AG04450 (cell line): ENCODE measurements around the gene NKG7. TPM values are rescaled to one million over a fixed set of nuclear protein-coding genes. Genes with fewer than 3 reads are reported as not detected.

Experiments used
- CTCF ChIA-PET: fragments of 300-600, 350-600 bp; formaldehyde crosslinking; extraction: SDS; loops from one replicate; lab custom pipeline; 2022; ENCODE audit warnings: antibody characterized with exemption, inconsistent platforms; lab: Charles Lee
- POLR2A ChIA-PET: fragments of 350-600 bp; formaldehyde crosslinking; extraction: SDS; loops from one replicate; lab custom pipeline; 2021; ENCODE audit warnings: antibody characterized with exemption, inconsistent platforms; lab: Yijun Ruan, JAX
- DNase-seq: peaks from one replicate; pipeline ENCODE4 v3.0.0-alpha.2; 2011; ENCODE audit warnings: low read depth, low spot score
- H3K27ac ChIP-seq: one replicate; pipeline ENCODE4 v1.5.1; 2012; ENCODE audit warnings: low read depth, low read length, control low read depth
- H3K27me3 ChIP-seq: one replicate; pipeline ENCODE4 v1.6.0; 2012; ENCODE audit warnings: low read length; ENCODE audit not compliant: control insufficient read depth, insufficient read depth
- H3K4me3 ChIP-seq: 2 replicates; pipeline ENCODE4 v1.5.1; 2011; ENCODE audit warnings: mild to moderate bottlenecking, low read depth, low read length, control low read depth
- H3K9me3 ChIP-seq: 2 replicates; pipeline ENCODE4 v1.5.1; 2012; ENCODE audit warnings: low read length; ENCODE audit not compliant: control insufficient read depth, insufficient read depth
- CTCF ChIP-seq: IDR thresholded peaks from 2 replicates; pipeline ENCODE4 v1.5.1; 2011; ENCODE audit warnings: low read depth, low read length, control low read depth, inconsistent platforms
- polyA plus RNA-seq: library from polyadenylated mRNA; depleted of rRNA; stranded (reverse); fragments of >200 nt; gene quantifications from 2 replicates; pipeline ENCODE4 v1.2.3, GENCODE V29; 2011

NKG7 gene
- polyA plus RNA-seq, 1 experiment: not detected

DNA sequence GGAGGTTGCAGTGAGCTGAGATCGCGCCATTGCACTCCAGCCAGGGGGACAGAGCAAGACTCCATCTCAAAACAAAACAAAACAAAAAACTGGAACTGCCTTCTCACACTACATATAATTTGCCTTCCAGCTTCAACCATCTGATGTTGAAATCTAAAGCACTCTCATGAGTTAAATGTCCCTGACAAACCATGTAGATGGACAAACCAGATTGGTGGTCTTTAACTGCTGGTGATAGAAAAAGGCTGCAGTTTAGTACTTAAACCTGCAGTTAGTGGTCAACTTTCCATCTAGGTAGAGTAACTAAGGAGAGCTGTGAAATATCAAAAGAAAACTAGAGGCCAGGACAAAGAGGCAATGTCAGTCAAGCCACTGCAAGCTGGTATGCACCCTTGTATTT is 23.7 kb upstream of the NKG7 start:
- POLR2A ChIA-PET: no interaction called here
- no peak for TF ChIP-seq CTCF

DNA sequence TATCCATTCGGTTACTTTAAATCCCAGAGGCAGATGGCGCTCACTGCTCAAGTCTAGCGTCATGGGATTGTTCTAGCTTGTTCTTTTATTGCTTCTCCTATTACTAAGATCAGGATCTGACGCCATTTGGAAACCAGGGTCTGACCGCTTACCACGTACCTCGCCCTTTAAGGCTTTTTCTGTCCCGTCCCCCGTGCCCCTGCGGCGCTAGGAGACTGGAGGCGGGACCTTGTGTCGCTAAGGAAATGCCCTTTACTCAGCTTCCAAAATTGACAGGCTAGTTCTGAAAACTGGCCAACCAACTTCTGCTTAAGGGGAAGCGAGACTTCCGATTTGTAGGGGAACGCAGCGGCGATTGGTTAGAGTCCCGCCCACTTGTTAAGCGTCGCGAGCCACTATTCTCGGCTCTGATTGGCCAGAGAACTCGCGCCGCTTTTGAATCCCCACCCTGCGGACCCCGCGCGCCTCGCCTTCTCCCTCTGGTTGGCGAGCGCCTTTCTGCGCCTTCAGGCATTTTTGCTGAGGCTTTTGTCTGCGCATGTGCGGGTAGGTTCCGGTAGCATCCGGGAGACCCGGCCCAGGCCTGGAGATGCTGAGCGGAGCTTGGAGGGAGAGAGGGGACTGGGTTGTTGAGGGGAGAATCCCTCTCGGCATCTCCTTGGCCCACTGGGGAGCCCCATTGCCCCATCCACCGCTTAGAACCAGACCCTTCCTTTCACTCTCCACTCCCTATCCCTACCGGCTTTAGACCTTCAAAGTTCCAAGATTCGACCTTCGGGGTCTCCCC is 21.8 kb upstream of the NKG7 start:
- ChIA-PET CTCF (interaction anchor here (0.9 to 1.7 kb wide), 6 partner anchors 27 to 267 kb away, joined by 3 to 6 read pairs (median 4); no protein-coding TSS in a partner anchor), POLR2A (interaction anchor here (1.0 to 2.2 kb wide), 4 partner anchors 24 to 55 kb away, joined by 4 to 12 read pairs (median 6); partner anchors contain the start of gene ETFB)
- H3K27ac ChIP-seq: peak overlapping the region; percentile 81

More for the DNA sequence above, 23.7 kb upstream of the NKG7 start:
- no peak for DNase-seq
- Histone ChIP-seq H3K4me3 (no peak overlapping the region), H3K9me3 (peaks cover under 1% of the 10 kb centered on the region; the same call in 1 of the 2 replicates), H3K27ac (no peak overlapping the region), H3K27me3 (no peaks in the 10 kb centered on the region)
- CTCF ChIA-PET: interaction anchor here (1.8 kb wide), 1 partner anchor 26 kb away, joined by 7 read pairs; no protein-coding TSS in a partner anchor

GRCh38 chr19:51392701-51393100 is 20.2 kb upstream of the NKG7 start:
- H3K9me3 ChIP-seq: no peaks in the 10 kb centered on the region; the same call in 1 of the 2 replicates
- no peak for DNase-seq
- CTCF ChIA-PET: interaction anchor here (1.2 kb wide), 1 partner anchor 80 kb away, joined by 4 read pairs; no protein-coding TSS in a partner anchor
- H3K4me3 ChIP-seq: no peak overlapping the region
- TF ChIP-seq CTCF: no peak
- no peaks in the 10 kb centered on the region for H3K27me3 ChIP-seq
- POLR2A ChIA-PET: no interaction called here
- H3K27ac ChIP-seq: no peak overlapping the region

More for the DNA sequence above, 21.8 kb upstream of the NKG7 start:
- peak; percentile 96 for DNase-seq
- TF ChIP-seq CTCF: no peak
- H3K4me3 ChIP-seq: peak overlapping the region; percentile 59
- H3K9me3 ChIP-seq: no peaks in the 10 kb centered on the region; the same call in 1 of the 2 replicates
- H3K27me3 ChIP-seq: no peaks in the 10 kb centered on the region

DNA sequence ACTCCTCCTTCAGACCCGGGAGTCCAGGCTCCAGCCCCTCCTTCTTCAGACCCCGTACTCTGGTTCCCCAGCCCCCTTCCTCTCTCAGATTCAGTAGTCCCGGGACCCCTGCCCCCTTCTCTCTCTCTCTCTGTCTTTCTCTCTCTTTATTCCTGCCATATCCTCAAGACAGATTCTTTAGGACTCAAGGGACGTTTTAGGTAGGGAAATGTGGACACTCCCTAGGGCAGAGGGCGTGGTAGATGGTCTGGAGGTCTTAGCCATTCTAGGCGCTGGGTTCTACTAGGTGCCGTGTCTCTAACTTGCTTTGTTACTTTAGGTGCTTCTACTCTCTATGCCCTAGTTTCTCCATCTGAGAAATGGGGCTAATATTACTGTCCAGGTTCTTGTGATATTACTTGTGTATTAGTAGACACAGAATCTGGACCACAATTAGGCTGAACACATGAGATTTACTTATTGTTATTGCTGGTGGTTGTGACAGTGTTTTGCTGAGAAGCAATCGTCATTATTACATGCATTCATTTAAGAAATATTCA is 18.7 kb upstream of the NKG7 start:
- Histone ChIP-seq H3K9me3 (no peaks in the 10 kb centered on the region; the same call in 1 of the 2 replicates), H3K27ac (no peak overlapping the region), H3K4me3 (no peak overlapping the region), H3K27me3 (no peaks in the 10 kb centered on the region)
- no peak for TF ChIP-seq CTCF
- DNase-seq: no peak
- ChIA-PET POLR2A (no interaction called here), CTCF (interaction anchor here (0.7 kb wide), 1 partner anchor 113 kb away, joined by 6 read pairs; no protein-coding TSS in a partner anchor)
